ENCODE data around the gene GMDS. TPM values are rescaled to one million over a fixed set of nuclear protein-coding genes. Genes with fewer than 3 reads are reported as not detected.

The GMDS gene
- total and polyA plus RNA-seq, 2 of the 8 experiments (the other 6 are each of a cell fraction or from before 2014, with no cell fraction given), result 16.8 to 50.0 TPM

DNA sequence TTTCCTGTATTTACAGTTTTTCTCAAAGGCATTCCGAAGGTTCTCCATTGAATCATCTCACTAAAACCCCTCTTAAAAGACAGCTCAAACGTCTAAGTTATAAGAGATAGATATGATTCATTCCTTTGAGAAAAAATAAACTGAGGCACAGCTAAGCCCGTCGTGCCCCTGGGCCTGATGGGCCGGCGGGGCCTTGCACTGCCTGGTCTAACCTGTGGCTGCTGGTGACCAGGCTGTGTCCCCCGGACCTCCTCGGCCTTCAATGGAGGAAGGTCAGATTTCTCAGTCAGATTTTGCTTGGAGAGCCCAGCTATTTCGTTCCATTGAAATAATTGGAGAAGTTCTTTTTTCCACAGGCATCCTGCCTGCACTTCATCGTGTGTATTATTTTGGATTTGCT lies 647.0 kb downstream of the GMDS start:
- CTCF ChIA-PET (ENCODE audit: partially characterized antibody), result interaction anchor here (0.6 to 5.0 kb wide), 7 partner anchors 8 to 849 kb away, joined by 3 to 37 read pairs (median 3); no protein-coding TSS in a partner anchor
- no peak for TF ChIP-seq SP1 (IDR thresholded peaks at IDR 0.05; ENCODE audit: low read depth, low read length)
- no peak for TF ChIP-seq POLR2A (IDR thresholded peaks at IDR 0.05; ENCODE audit: control extremely low read depth in 1 of 2, low read depth in 2 of 2, low read length in 2 of 2)
- TF ChIP-seq BRCA1 (IDR thresholded peaks at IDR 0.05; ENCODE audit: low read depth, low read length), result no peak
- no peak for TF ChIP-seq RXRA (IDR thresholded peaks at IDR 0.05; ENCODE audit: insufficient read depth, low read depth, low read length)
- no peak for TF ChIP-seq GABPA (IDR thresholded peaks at IDR 0.05; ENCODE audit: borderline replicate concordance, insufficient read depth, low read length)
- TF ChIP-seq YY1 (IDR thresholded peaks at IDR 0.05; ENCODE audit: low read depth, low read length), result no peak
- no peak for TF ChIP-seq SRF (IDR thresholded peaks at IDR 0.05; ENCODE audit: low read depth, low read length)
- TF ChIP-seq SIRT6 (IDR thresholded peaks at IDR 0.05; ENCODE audit: low read length), result no peak
- no peak for TF ChIP-seq JUN (IDR thresholded peaks at IDR 0.05; ENCODE audit: low read depth, low read length)
- no peak for TF ChIP-seq RNF2 (IDR thresholded peaks at IDR 0.05; ENCODE audit: borderline replicate concordance, low read depth, low read length, missing control alignments, poor library complexity, severe bottlenecking)
- no peak for TF ChIP-seq RFX5 (IDR thresholded peaks at IDR 0.05; ENCODE audit: borderline replicate concordance, low read depth, low read length)
- TF ChIP-seq ZNF274 (IDR thresholded peaks at IDR 0.05; ENCODE audit: borderline replicate concordance, extremely low read depth, low read length), result no peak
- no peak overlapping the region for H3K56ac ChIP-seq (replicated peaks; ENCODE audit: insufficient read length, low read depth, low read length)
- H3K79me1 ChIP-seq (ENCODE audit: low read depth, low read length), result no peaks in the 10 kb centered on the region
- H2BK5ac ChIP-seq (ENCODE audit: low read depth, low read length), result no peak overlapping the region
- no peak overlapping the region for H3K9ac ChIP-seq (replicated peaks in 1 of 4; ENCODE audit: extremely low read depth in 1 of 4, low read depth in 3 of 4, low read length in 3 of 4)
- no peak overlapping the region for H2BK20ac ChIP-seq (ENCODE audit: low read length)
- POLR2A ChIA-PET (ENCODE audit: partially characterized antibody), result no interaction called here
- no peaks in the 10 kb centered on the region for H3K9me3 ChIP-seq (ENCODE audit: insufficient read depth in 2 of 2, low read depth in 1 of 2, low read length in 1 of 2)
- DNase-seq (ENCODE audit: low read depth in 1 of 2, low spot score in 2 of 2), result no peak
- H2AFZ ChIP-seq (ENCODE audit: low read length), result no peak overlapping the region
- H3K79me2 ChIP-seq (ENCODE audit: control insufficient read depth in 1 of 2, insufficient read depth in 2 of 2, low read length in 2 of 2), result no peaks in the 10 kb centered on the region
- peaks cover 0 to 4% (median 1%) of the 10 kb centered on the region in 4 experiments; a peak in 4 of 7 replicates for H3K4me1 ChIP-seq (replicated peaks in 1 of 4; ENCODE audit: control insufficient read depth in 3 of 4, insufficient read depth in 4 of 4, low read length in 3 of 4)
- no peak overlapping the region for H3K27ac ChIP-seq (ENCODE audit: low read depth, low read length)
- no peak overlapping the region for H4K5ac ChIP-seq (ENCODE audit: insufficient read length, low read depth, low read length)
- H2BK15ac ChIP-seq (ENCODE audit: low read length), result no peak overlapping the region
- no peak overlapping the region for H3K23ac ChIP-seq (ENCODE audit: insufficient read length)
- H2BK12ac ChIP-seq (ENCODE audit: low read depth, low read length), result no peak overlapping the region
- no peak overlapping the region for H4K91ac ChIP-seq (replicated peaks; ENCODE audit: insufficient read length, low read length)
- 94% methylated on average over 10 of the region's 10 CpGs; no CpG with 5 or more reads in 1 of the 2 experiments for WGBS, 2 experiments (ENCODE audit: extremely low coverage in 1 of 2, insufficient coverage in 1 of 2, insufficient read length in 1 of 2, insufficient replicate concordance in 2 of 2, low coverage in 1 of 2, low lambda C conversion rate in 2 of 2, missing lambda C conversion rate in 1 of 2)
- FAIRE-seq, result no peak
- no peak overlapping the region for H3K4me2 ChIP-seq (ENCODE audit: insufficient read depth in 1 of 2, low read depth in 2 of 2, low read length in 2 of 2)
- no peak overlapping the region for H2BK120ac ChIP-seq (replicated peaks; ENCODE audit: low read depth, low read length)
- no peaks in the 10 kb centered on the region for H3K23me2 ChIP-seq (ENCODE audit: low read depth, low read length)
- no peaks in the 10 kb centered on the region for H4K20me1 ChIP-seq (replicated peaks in 1 of 2; ENCODE audit: control insufficient read depth in 1 of 2, insufficient read depth in 2 of 2, low read length in 2 of 2)
- no peak overlapping the region for H4K8ac ChIP-seq (ENCODE audit: extremely low read depth, insufficient read depth, low read length)
- no peak overlapping the region for H3K4me3 ChIP-seq (ENCODE audit: extremely low read depth in 1 of 4, insufficient read depth in 2 of 4, low read depth in 3 of 4, low read length in 4 of 4)
- H3K27me3 ChIP-seq (replicated peaks in 1 of 4; ENCODE audit: control insufficient read depth in 3 of 4, extremely low read depth in 1 of 4, insufficient read depth in 3 of 4, low read length in 3 of 4), result peaks cover under 1 to 12% (median 8%) of the 10 kb centered on the region in 4 experiments
- H3K4ac ChIP-seq (replicated peaks; ENCODE audit: insufficient read length, low read depth, low read length), result no peak overlapping the region
- H3K14ac ChIP-seq (ENCODE audit: insufficient read length), result no peak overlapping the region
- H3K36me3 ChIP-seq (ENCODE audit: control insufficient read depth in 2 of 4, insufficient read depth in 4 of 4, low read length in 3 of 4), result no peaks in the 10 kb centered on the region
- no peak overlapping the region for H2AK5ac ChIP-seq (ENCODE audit: low read depth, low read length)
- no peak overlapping the region for H3K18ac ChIP-seq (ENCODE audit: extremely low read depth, low read length)
